ENCODE data around the gene RRP1.

- no peak for TF ChIP-seq EZH2 (IDR thresholded peaks at IDR 0.05; ENCODE audit: borderline replicate concordance, low read length)
- no peak for TF ChIP-seq CTCF (IDR thresholded peaks at IDR 0.05; ENCODE audit: low read length)
Observed at GRCh38 chr21:43750339-43751033, 38.9 kb upstream of the RRP1 start.

Data from OCI-LY1 (cell line).